HepG2 (cell line): ENCODE data around the gene VENTX. TPM values are rescaled to one million over a fixed set of nuclear protein-coding genes. Genes with fewer than 3 reads are reported as not detected.

Source experiments
- CREM ChIP-seq, 2 experiments: sonication (generic) in 1 of 2; formaldehyde crosslinking in 1 of 2; IDR thresholded peaks; 2 replicates each; pipeline versions ENCODE4 v1.4.0 to v1.6.1; 2016 to 2020; ENCODE audit warnings: antibody characterized with exemption in 1 of 2, mild to moderate bottlenecking in 1 of 2, missing genetic modification reagents in 1 of 2
- ELF3 ChIP-seq: IDR thresholded peaks from 2 replicates; pipeline ENCODE4 v1.6.1; 2016; ENCODE audit warnings: missing genetic modification reagents, missing compliant biosample characterization
- GATAD2A ChIP-seq: IDR thresholded peaks from 2 replicates; pipeline ENCODE4 v1.6.1; 2016
- HMGXB4 ChIP-seq, 2 experiments: sonication (generic) in 1 of 2; formaldehyde crosslinking in 1 of 2; IDR thresholded peaks; 2 replicates each; pipeline versions ENCODE4 v1.4.0 to v1.6.1; 2018 to 2020; ENCODE audit warnings: missing genetic modification reagents in 2 of 2, borderline replicate concordance in 1 of 2, low read depth in 1 of 2, mild to moderate bottlenecking in 1 of 2, missing biosample characterization in 1 of 2
- MAX ChIP-seq: IDR thresholded peaks from 2 replicates; pipeline ENCODE4 v1.6.1; 2012; ENCODE audit warnings: inconsistent platforms
- MYC ChIP-seq: sonication (generic); formaldehyde crosslinking; IDR thresholded peaks from 2 replicates; pipeline ENCODE4 v1.9.0; 2021; ENCODE audit warnings: missing genetic modification reagents, borderline replicate concordance
- PATZ1 ChIP-seq: sonication (generic); formaldehyde crosslinking; IDR thresholded peaks from 2 replicates; pipeline ENCODE4 v1.4.0; 2020; ENCODE audit warnings: missing genetic modification reagents
- RBM39 ChIP-seq: fragments of 200-400 bp; formaldehyde crosslinking; IDR thresholded peaks from one replicate; pipeline ENCODE4 v1.6.1; 2018; ENCODE audit warnings: antibody characterized with exemption, mild to moderate bottlenecking, low read depth, low read length; ENCODE audit not compliant: poor library complexity, severe bottlenecking
- REL ChIP-seq: sonication (generic); formaldehyde crosslinking; conservative IDR thresholded peaks from 2 replicates; pipeline ENCODE4 v1.8.0; 2022; ENCODE audit warnings: mild to moderate bottlenecking, missing genetic modification reagents, moderate library complexity
- RFXANK ChIP-seq: IDR thresholded peaks from 2 replicates; pipeline ENCODE4 v1.6.1; 2016
- SALL2 ChIP-seq: sonication (generic); formaldehyde crosslinking; IDR thresholded peaks from 2 replicates; pipeline ENCODE4 v1.8.1; 2023; ENCODE audit warnings: mild to moderate bottlenecking, missing genetic modification reagents, inconsistent platforms
- UBTF ChIP-seq: sonication (generic); formaldehyde crosslinking; IDR thresholded peaks from 2 replicates; pipeline ENCODE4 v1.4.0; 2020; ENCODE audit warnings: mild to moderate bottlenecking, missing genetic modification reagents
- ZFX ChIP-seq: sonication (generic); formaldehyde crosslinking; IDR thresholded peaks from 2 replicates; pipeline ENCODE4 v1.4.0; 2020; ENCODE audit warnings: mild to moderate bottlenecking, low read depth, missing genetic modification reagents, moderate library complexity
- ZNF263 ChIP-seq: sonication (generic); formaldehyde crosslinking; IDR thresholded peaks from 2 replicates; pipeline ENCODE4 v1.4.0; 2020; ENCODE audit warnings: missing genetic modification reagents
- ZNF800 ChIP-seq: sonication (generic); formaldehyde crosslinking; IDR thresholded peaks from 2 replicates; pipeline ENCODE4 v1.4.0; 2020; ENCODE audit warnings: missing genetic modification reagents
- ZSCAN21 ChIP-seq: sonication (generic); formaldehyde crosslinking; IDR thresholded peaks from 2 replicates; pipeline ENCODE4 v1.8.0; 2022; ENCODE audit warnings: mild to moderate bottlenecking, missing genetic modification reagents, moderate library complexity, borderline replicate concordance
- ZSCAN25 ChIP-seq: sonication (generic); formaldehyde crosslinking; IDR thresholded peaks from 2 replicates; pipeline ENCODE4 v1.8.0; 2022; ENCODE audit warnings: mild to moderate bottlenecking, missing genetic modification reagents
- polyA plus RNA-seq, 8 experiments: library from polyadenylated mRNA; depleted of rRNA in 3 of 8; stranded (reverse) in 7 of 8; unstranded in 1 of 8; fragments of >200 nt; fragmentation: Illumina TruSeq in 4 of 8; extraction: Trizol in 4 of 8; gene quantifications; 2 replicates each; pipeline versions ENCODE4 v1.2.1 to v1.2.3, GENCODE V29; 2011 to 2016; ENCODE audit warnings: low read depth in 4 of 8, missing spikeins in 1 of 8, mixed read lengths in 1 of 8; ENCODE audit not compliant: insufficient read depth in 1 of 8
- total RNA-seq, 5 experiments: library from RNA; depleted of rRNA; stranded (reverse); fragments of >200 nt; fragmentation: Illumina TruSeq; extraction: Trizol; gene quantifications; 2 replicates each; pipeline ENCODE4 v1.2.3, GENCODE V29; 2016; ENCODE audit warnings: low read depth in 1 of 5

The VENTX gene
- total and polyA plus RNA-seq, 2 of the 13 experiments (the other 11 are each of a cell fraction or from before 2014, with no cell fraction given), result not detected

- TF ChIP-seq UBTF, result 0 out of 2 replicates have a peak, but pooled peaks have one; percentile 27
- 0 out of 2 replicates have a peak, but pooled peaks have one; percentile 22 for TF ChIP-seq ELF3
- TF ChIP-seq PATZ1 (CRISPR knock-in tag), result 0 out of 2 replicates have a peak, but pooled peaks have one; percentile 43
- TF ChIP-seq ZSCAN25 (CRISPR knock-in tag), result peak; percentile 68
- TF ChIP-seq SALL2, result no peak
- TF ChIP-seq GATAD2A (CRISPR knock-in tag), result peak; percentile 29; the same call in 1 of the 2 replicates
- TF ChIP-seq RFXANK (CRISPR knock-in tag), result no peak
- peak in 1 of 2 experiments; percentile 68; a peak in 2 of 4 replicates for TF ChIP-seq HMGXB4 (CRISPR knock-in tag; IDR thresholded peaks at IDR 0.05; ENCODE audit: borderline replicate concordance in 1 of 2, low read depth in 1 of 2)
- peak; percentile 47; the same call in 1 of the 2 replicates for TF ChIP-seq MAX
- no peak for TF ChIP-seq CREM (IDR thresholded peaks at IDR 0.05)
- TF ChIP-seq CREM (CRISPR knock-in tag; IDR thresholded peaks at IDR 0.05), result no peak
- peak; percentile 43 for TF ChIP-seq RBM39
- peak; percentile 27; the same call in 1 of the 2 replicates for TF ChIP-seq ZFX (CRISPR knock-in tag)
- TF ChIP-seq ZSCAN21 (CRISPR knock-in tag), result peak; percentile 68; the same call in 1 of the 2 replicates
- peak; percentile 91 for TF ChIP-seq ZNF263 (CRISPR knock-in tag)
- 0 out of 2 replicates have a peak, but pooled peaks have one; percentile 25 for TF ChIP-seq ZNF800
- peak; percentile 47; the same call in 1 of the 2 replicates for TF ChIP-seq MYC (CRISPR knock-in tag)
- TF ChIP-seq REL (CRISPR knock-in tag), result no peak
Measured at GRCh38 chr10:133257489-133258065, 19.9 kb downstream of the VENTX start (continued).
